ENCODE measurements around the gene MICAL2.

MICAL2 gene

DNA sequence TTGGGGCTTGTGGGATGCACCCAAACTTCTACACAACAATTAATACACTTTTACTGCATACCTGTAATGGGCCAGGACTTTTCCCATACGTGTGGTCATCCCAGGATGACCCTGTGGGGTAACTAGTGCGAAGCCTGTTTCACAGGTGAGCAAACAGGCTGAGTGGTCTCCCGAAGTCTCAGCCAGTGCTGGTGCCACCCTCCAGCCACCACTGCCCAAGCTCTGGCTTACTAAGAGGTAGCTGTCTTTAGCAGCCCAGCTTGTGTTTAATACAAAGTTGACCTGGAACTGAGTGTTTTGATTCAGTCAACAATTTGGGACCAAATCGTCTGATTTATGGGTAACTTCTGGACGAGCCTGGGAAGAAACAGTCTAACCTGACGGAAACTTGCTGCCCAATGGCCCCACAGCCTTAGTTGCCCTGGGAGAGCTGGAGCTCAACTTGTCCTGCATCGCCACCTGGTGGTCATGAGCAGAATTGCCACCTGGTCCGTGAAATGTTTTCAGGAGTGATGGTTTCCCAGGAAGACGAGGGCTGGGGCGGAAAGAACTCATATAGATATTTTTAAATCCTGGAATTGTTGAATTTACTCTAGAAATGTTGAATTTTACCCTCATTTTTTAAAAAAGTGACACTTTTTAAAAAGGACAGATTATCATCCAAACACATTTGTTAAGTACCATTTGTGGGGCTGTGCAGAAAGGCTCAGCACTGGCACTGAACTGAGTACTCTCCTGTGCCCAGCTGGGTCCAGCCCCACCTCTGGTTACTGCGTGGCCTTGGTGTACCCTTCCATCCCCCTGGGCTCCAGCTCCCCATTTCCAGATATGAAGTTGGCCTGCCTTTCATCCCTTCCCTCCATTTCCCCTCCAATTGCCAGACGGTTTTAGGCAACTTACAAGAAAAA lies 171.4 kb downstream of the MICAL2 start:
- H3K4me1 ChIP-seq (ENCODE audit: control insufficient read depth, insufficient read depth, low read length, unreplicated experiment): peaks cover 62% of the 10 kb centered on the region
- peak overlapping the region; percentile 95 for H3K27ac ChIP-seq (ENCODE audit: low read depth, low read length)
- no peaks in the 10 kb centered on the region for H3K36me3 ChIP-seq (ENCODE audit: insufficient read depth, low read length)
- peaks cover 21% of the 10 kb centered on the region for H3K79me2 ChIP-seq (ENCODE audit: control insufficient read depth, insufficient read depth, low read length, unreplicated experiment)
- H3K4me3 ChIP-seq (ENCODE audit: low read depth, low read length): no peak overlapping the region
- H2AFZ ChIP-seq (ENCODE audit: low read length, unreplicated experiment): peak overlapping the region; percentile 2
- no peaks in the 10 kb centered on the region for H3K27me3 ChIP-seq (ENCODE audit: insufficient read depth, low read length)

DNA sequence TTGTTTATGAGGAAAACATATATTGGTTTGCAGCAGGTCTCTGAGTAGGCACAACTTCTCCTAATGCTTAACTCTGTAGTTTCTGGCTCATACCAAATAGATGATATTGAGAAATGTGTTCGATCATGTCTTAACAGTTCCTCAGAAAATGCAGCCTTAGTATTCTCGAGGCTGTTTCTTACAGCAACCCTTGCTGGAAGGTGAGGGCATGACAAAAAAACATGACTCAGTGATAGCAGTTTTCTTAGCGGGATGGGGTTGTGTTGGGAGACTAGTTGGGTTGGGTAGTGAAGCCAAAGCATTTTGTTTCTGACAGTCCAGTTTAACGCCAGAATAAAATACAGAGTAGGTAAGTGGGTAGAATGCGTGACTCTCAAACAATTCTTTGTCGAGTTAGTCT lies 172.3 kb downstream of the MICAL2 start:
- H3K36me3 ChIP-seq (ENCODE audit: insufficient read depth, low read length): no peaks in the 10 kb centered on the region
- H3K4me3 ChIP-seq (ENCODE audit: low read depth, low read length): no peak overlapping the region
- peaks cover 21% of the 10 kb centered on the region for H3K79me2 ChIP-seq (ENCODE audit: control insufficient read depth, insufficient read depth, low read length, unreplicated experiment)
- H3K4me1 ChIP-seq (ENCODE audit: control insufficient read depth, insufficient read depth, low read length, unreplicated experiment): peaks cover 62% of the 10 kb centered on the region
- H2AFZ ChIP-seq (ENCODE audit: low read length, unreplicated experiment): peak overlapping the region; percentile 2
- peak overlapping the region; percentile 95 for H3K27ac ChIP-seq (ENCODE audit: low read depth, low read length)
- H3K27me3 ChIP-seq (ENCODE audit: insufficient read depth, low read length): no peaks in the 10 kb centered on the region

GRCh38 chr11:12284316-12285050 lies 174.1 kb downstream of the MICAL2 start:
- Histone ChIP-seq H3K4me3 (ENCODE audit: low read depth, low read length) (peak overlapping the region; percentile 69), H2AFZ (ENCODE audit: low read length, unreplicated experiment) (peak overlapping the region; percentile 37)

DNA sequence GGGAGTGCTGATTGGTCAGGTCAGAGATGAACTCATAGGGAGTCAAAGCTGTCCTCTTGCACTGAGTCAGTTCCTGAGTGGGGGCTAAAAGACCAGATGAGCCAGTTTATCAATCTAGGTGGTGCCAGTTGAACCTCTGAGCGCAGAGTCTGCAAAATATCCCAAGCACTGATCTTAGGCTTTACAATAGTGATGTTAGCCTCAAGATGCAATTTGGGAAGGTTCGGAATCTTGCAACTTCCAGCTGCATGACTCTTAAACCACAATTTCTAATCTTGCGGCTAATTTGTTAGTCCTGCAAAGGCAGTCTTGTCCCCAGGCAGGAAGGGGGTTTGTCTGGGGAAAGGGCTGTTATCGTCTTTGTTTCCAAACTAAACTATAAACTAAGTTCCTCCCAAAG lies 174.7 kb downstream of the MICAL2 start:
- peaks cover 72% of the 10 kb centered on the region for H3K4me1 ChIP-seq (ENCODE audit: control insufficient read depth, insufficient read depth, low read length, unreplicated experiment)
- H3K4me3 ChIP-seq (ENCODE audit: low read depth, low read length): peak overlapping the region; percentile 69
- peak overlapping the region; percentile 37 for H2AFZ ChIP-seq (ENCODE audit: low read length, unreplicated experiment)
- peaks cover 21% of the 10 kb centered on the region for H3K79me2 ChIP-seq (ENCODE audit: control insufficient read depth, insufficient read depth, low read length, unreplicated experiment)
- no peaks in the 10 kb centered on the region for H3K36me3 ChIP-seq (ENCODE audit: insufficient read depth, low read length)
- peak overlapping the region; percentile 95 for H3K27ac ChIP-seq (ENCODE audit: low read depth, low read length)
- H3K27me3 ChIP-seq (ENCODE audit: insufficient read depth, low read length): no peaks in the 10 kb centered on the region

More at GRCh38 chr11:12284316-12285050, 174.1 kb downstream of the MICAL2 start:
- Histone ChIP-seq H3K79me2 (ENCODE audit: control insufficient read depth, insufficient read depth, low read length, unreplicated experiment) (peaks cover 21% of the 10 kb centered on the region), H3K4me1 (ENCODE audit: control insufficient read depth, insufficient read depth, low read length, unreplicated experiment) (peaks cover 72% of the 10 kb centered on the region), H3K36me3 (ENCODE audit: insufficient read depth, low read length) (no peaks in the 10 kb centered on the region), H3K27me3 (ENCODE audit: insufficient read depth, low read length) (no peaks in the 10 kb centered on the region), H3K27ac (ENCODE audit: low read depth, low read length) (peak overlapping the region; percentile 95)

GRCh38 chr11:12285811-12286222 lies 175.4 kb downstream of the MICAL2 start:
- Histone ChIP-seq H3K4me3 (ENCODE audit: low read depth, low read length) (peak overlapping the region; percentile 69), H3K27me3 (ENCODE audit: insufficient read depth, low read length) (no peaks in the 10 kb centered on the region), H3K79me2 (ENCODE audit: control insufficient read depth, insufficient read depth, low read length, unreplicated experiment) (peaks cover 21% of the 10 kb centered on the region), H2AFZ (ENCODE audit: low read length, unreplicated experiment) (no peak overlapping the region), H3K36me3 (ENCODE audit: insufficient read depth, low read length) (no peaks in the 10 kb centered on the region), H3K4me1 (ENCODE audit: control insufficient read depth, insufficient read depth, low read length, unreplicated experiment) (peaks cover 67% of the 10 kb centered on the region), H3K27ac (ENCODE audit: low read depth, low read length) (peak overlapping the region; percentile 95)

- Histone ChIP-seq H3K4me1 (ENCODE audit: control insufficient read depth, insufficient read depth, low read length, unreplicated experiment) (peaks cover 59% of the 10 kb centered on the region), H3K27ac (ENCODE audit: low read depth, low read length) (peak overlapping the region; percentile 95), H3K4me3 (ENCODE audit: low read depth, low read length) (peak overlapping the region; percentile 69), H3K79me2 (ENCODE audit: control insufficient read depth, insufficient read depth, low read length, unreplicated experiment) (peaks cover 21% of the 10 kb centered on the region), H3K36me3 (ENCODE audit: insufficient read depth, low read length) (no peaks in the 10 kb centered on the region), H2AFZ (ENCODE audit: low read length, unreplicated experiment) (no peak overlapping the region), H3K27me3 (ENCODE audit: insufficient read depth, low read length) (no peaks in the 10 kb centered on the region)
These were observed 176.2 kb downstream of the MICAL2 start for GRCh38 chr11:12286606-12287005.

- peak overlapping the region; percentile 95 for H3K27ac ChIP-seq (ENCODE audit: low read depth, low read length)
- H3K27me3 ChIP-seq (ENCODE audit: insufficient read depth, low read length): no peaks in the 10 kb centered on the region
- peaks cover 21% of the 10 kb centered on the region for H3K79me2 ChIP-seq (ENCODE audit: control insufficient read depth, insufficient read depth, low read length, unreplicated experiment)
- peak overlapping the region; percentile 69 for H3K4me3 ChIP-seq (ENCODE audit: low read depth, low read length)
- no peaks in the 10 kb centered on the region for H3K36me3 ChIP-seq (ENCODE audit: insufficient read depth, low read length)
- H2AFZ ChIP-seq (ENCODE audit: low read length, unreplicated experiment): no peak overlapping the region
- H3K4me1 ChIP-seq (ENCODE audit: control insufficient read depth, insufficient read depth, low read length, unreplicated experiment): peaks cover 56% of the 10 kb centered on the region
These were observed 176.6 kb downstream of the MICAL2 start for GRCh38 chr11:12287009-12287373.

DNA sequence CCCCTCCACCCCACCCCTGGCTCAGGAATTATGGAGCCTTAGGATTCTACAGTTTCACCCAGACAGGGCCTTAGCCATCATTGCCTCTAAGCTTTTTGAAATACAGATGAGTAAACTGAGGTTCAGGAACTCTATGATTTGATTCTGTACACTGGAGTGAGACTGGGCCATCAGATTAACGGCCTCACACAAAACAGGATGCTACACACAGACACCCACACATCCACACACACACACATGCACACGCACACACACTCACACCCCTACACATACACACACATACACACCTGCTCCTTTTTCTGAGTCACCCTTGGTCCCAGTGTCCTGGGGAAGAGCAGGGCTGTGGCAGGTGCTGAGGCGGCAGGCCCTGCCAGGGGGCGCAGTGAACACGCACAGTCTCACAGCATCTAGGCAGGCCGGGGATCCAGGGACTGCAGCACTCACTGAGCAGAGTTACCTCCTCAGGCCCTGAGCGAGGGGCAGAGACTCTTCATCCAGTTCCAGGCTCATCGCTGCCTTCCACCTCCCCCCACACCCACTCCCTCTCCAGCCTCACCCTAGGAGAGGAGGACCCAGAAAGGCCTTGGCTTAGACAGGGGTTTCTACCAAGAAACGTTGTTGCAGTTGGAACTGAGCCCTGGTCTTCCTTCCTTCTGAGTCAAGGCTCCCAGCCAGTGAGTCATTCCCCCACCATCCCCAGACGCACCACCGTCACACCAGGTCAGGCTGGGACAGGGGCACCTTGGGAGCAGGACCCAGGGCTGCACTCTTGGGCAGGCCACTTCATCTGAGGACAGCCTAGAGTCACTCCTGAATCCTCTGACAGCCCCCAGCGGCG lies 177.2 kb downstream of the MICAL2 start:
- Histone ChIP-seq H3K4me3 (ENCODE audit: low read depth, low read length) (peak overlapping the region; percentile 69), H3K27ac (ENCODE audit: low read depth, low read length) (peak overlapping the region; percentile 95), H3K27me3 (ENCODE audit: insufficient read depth, low read length) (no peaks in the 10 kb centered on the region), H2AFZ (ENCODE audit: low read length, unreplicated experiment) (no peak overlapping the region), H3K4me1 (ENCODE audit: control insufficient read depth, insufficient read depth, low read length, unreplicated experiment) (peaks cover 50% of the 10 kb centered on the region), H3K79me2 (ENCODE audit: control insufficient read depth, insufficient read depth, low read length, unreplicated experiment) (peaks cover 21% of the 10 kb centered on the region), H3K36me3 (ENCODE audit: insufficient read depth, low read length) (no peaks in the 10 kb centered on the region)

DNA sequence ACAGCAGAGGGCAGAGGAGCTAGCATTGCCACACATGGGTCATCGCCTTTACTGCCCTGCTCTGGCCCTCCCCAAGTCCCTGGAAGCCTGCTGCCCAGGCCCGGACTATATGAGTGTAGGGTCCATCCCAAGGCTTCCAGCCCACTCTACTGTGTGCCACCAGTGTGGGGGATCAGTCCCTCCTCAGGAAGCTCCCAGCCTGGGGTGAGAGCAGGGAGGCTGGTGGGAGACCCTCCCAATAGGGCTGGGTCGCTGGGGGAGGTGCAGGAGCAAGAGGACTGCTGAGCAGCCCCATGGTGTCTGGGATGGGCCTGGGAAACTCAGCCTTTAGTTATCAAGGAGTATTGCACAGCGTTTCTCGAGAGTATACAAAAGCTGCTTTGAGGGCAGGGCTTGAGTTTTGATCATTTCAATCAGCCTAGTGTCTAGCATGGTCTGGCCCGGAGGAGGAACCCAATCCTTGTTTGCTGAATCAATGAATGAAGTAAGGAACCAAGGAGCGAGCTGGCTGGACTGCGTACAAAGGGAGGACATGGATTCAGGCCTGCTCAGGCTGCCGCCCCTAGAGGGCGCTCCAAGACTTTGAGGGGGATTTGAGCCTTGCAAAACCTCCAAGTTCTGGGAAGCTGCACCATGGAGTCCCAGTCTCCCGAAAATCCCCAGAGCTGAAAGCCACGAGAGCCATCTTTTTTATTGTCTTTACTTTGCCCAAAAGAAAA lies 178.0 kb downstream of the MICAL2 start:
- H3K4me3 ChIP-seq (ENCODE audit: low read depth, low read length): peak overlapping the region; percentile 69
- H3K27ac ChIP-seq (ENCODE audit: low read depth, low read length): peak overlapping the region; percentile 95
- no peaks in the 10 kb centered on the region for H3K36me3 ChIP-seq (ENCODE audit: insufficient read depth, low read length)
- H3K79me2 ChIP-seq (ENCODE audit: control insufficient read depth, insufficient read depth, low read length, unreplicated experiment): peaks cover 13% of the 10 kb centered on the region
- peaks cover 42% of the 10 kb centered on the region for H3K4me1 ChIP-seq (ENCODE audit: control insufficient read depth, insufficient read depth, low read length, unreplicated experiment)
- H3K27me3 ChIP-seq (ENCODE audit: insufficient read depth, low read length): no peaks in the 10 kb centered on the region
- H2AFZ ChIP-seq (ENCODE audit: low read length, unreplicated experiment): no peak overlapping the region
